ENCODE results near the gene KIAA1958.

- peak in 1 of 2 donors; percentile 35 for TF ChIP-seq POLR2A (IDR thresholded peaks at IDR 0.05)
- no peak for TF ChIP-seq CTCF (IDR thresholded peaks at IDR 0.05 in 4 of 5, conservative IDR thresholded peaks at IDR 0.05 in 1 of 5)
Measured at GRCh38 chr9:112486221-112487007, at the start of gene KIAA1958.

All from gastrocnemius medialis (tissue), 4 donors.